ENCODE data around the gene TMEM139. TPM values are rescaled to one million over a fixed set of nuclear protein-coding genes. Genes with fewer than 3 reads are reported as not detected.

The TMEM139 gene
- total RNA-seq, 1 experiment from 2014 or later: 0.85 TPM

- Histone ChIP-seq H4K5ac (ENCODE audit: insufficient read length, low read depth, low read length) (no peak overlapping the region), H3K9me3 (ENCODE audit: control insufficient read depth, low read depth, low read length) (no peaks in the 10 kb centered on the region), H3K23ac (ENCODE audit: insufficient read length, low read depth, low read length) (no peak overlapping the region), H2BK12ac (ENCODE audit: insufficient read length, low read depth, low read length) (no peak overlapping the region), H3K4ac (ENCODE audit: low read depth, low read length) (no peak overlapping the region), H3K18ac (ENCODE audit: insufficient read length, low read depth, low read length) (no peak overlapping the region), H3K27me3 (ENCODE audit: insufficient read depth, low read length) (no peaks in the 10 kb centered on the region), H3K79me1 (ENCODE audit: insufficient read depth, low read depth, low read length, poor library complexity, severe bottlenecking) (no peaks in the 10 kb centered on the region), H3K4me2 (ENCODE audit: insufficient read depth, insufficient read length, low read length) (no peak overlapping the region), H3K79me2 (ENCODE audit: insufficient read depth, low read length) (no peaks in the 10 kb centered on the region), H4K8ac (replicated peaks; ENCODE audit: insufficient read length, low read depth, low read length) (no peak overlapping the region), H3K9ac (ENCODE audit: extremely low read depth, insufficient read length, low read length) (no peak overlapping the region), H3T11ph (ENCODE audit: low read length) (no peak overlapping the region), H2BK15ac (ENCODE audit: low read depth, low read length) (no peak overlapping the region), H2BK120ac (ENCODE audit: low read depth, low read length, poor library complexity, severe bottlenecking) (no peak overlapping the region), H3K56ac (ENCODE audit: insufficient read length, low read depth, low read length) (no peak overlapping the region), H2BK5ac (ENCODE audit: insufficient read length, low read length) (no peak overlapping the region), H3K4me1 (ENCODE audit: insufficient read depth, low read length) (no peaks in the 10 kb centered on the region), H2AFZ (ENCODE audit: low read length) (no peak overlapping the region), H3K14ac (ENCODE audit: insufficient read depth, low read length) (0 out of 2 replicates have a peak overlapping the region, but pooled peaks have one; percentile 25), H3K23me2 (ENCODE audit: insufficient read length, low read depth, low read length, poor library complexity, severe bottlenecking) (no peaks in the 10 kb centered on the region), H4K20me1 (ENCODE audit: control insufficient read depth, insufficient read depth, insufficient read length) (no peaks in the 10 kb centered on the region), H3K27ac (ENCODE audit: insufficient read length, low read depth, low read length) (no peak overlapping the region), H2BK20ac (ENCODE audit: low read depth, low read length, poor library complexity, severe bottlenecking) (no peak overlapping the region), H4K91ac (ENCODE audit: insufficient read length, low read depth, low read length) (no peak overlapping the region), H2AK5ac (ENCODE audit: insufficient read length, low read length) (no peak overlapping the region)
- peaks cover 4% of the 10 kb centered on the region for H3K27me3 Mint-ChIP-seq (ENCODE audit: low read depth)
- peaks cover 4 to 18% of the 10 kb centered on the region in 2 experiments; a peak in 3 of 4 replicates for H3K4me1 Mint-ChIP-seq
- no peak for TF ChIP-seq CTCF (conservative IDR thresholded peaks at IDR 0.05)
- no peak for DNase-seq
- WGBS (ENCODE audit: extremely low coverage, insufficient read length, low lambda C conversion rate): no CpG with 5 or more reads among the region's 5 CpGs
- H3K9me3 Mint-ChIP-seq: no peaks in the 10 kb centered on the region; a peak in 1 of 5 replicates
- no peak overlapping the region for H3K4me3 Mint-ChIP-seq
- 0 out of 7 replicates have a peak overlapping the region, but pooled peaks of 1 of the 3 experiments have one; percentile 41 for H3K27ac Mint-ChIP-seq
- H3K36me3 Mint-ChIP-seq (ENCODE audit: insufficient read depth in 1 of 3, low read depth in 3 of 3): no peaks in the 10 kb centered on the region; a peak in 1 of 7 replicates
These were observed 33.9 kb downstream of the TMEM139 start for GRCh38 chr7:143318661-143319060.
